GM04504 (cell line): ENCODE results near the gene PPIP5K1.
"Not testable (repeated sequence)": the region's sequence is repeated elsewhere in the genome, so short reads cannot be mapped to it uniquely, and the experiment has no call there.

ENCODE experiments used
- DNase-seq: peaks from one replicate; pipeline ENCODE4 v3.0.0-alpha.2; 2012; ENCODE audit warnings: low read depth

Gene PPIP5K1

GRCh38 chr15:43545426-43545825, 44.6 kb downstream of the PPIP5K1 start:
- DNase-seq, result no peak

DNA sequence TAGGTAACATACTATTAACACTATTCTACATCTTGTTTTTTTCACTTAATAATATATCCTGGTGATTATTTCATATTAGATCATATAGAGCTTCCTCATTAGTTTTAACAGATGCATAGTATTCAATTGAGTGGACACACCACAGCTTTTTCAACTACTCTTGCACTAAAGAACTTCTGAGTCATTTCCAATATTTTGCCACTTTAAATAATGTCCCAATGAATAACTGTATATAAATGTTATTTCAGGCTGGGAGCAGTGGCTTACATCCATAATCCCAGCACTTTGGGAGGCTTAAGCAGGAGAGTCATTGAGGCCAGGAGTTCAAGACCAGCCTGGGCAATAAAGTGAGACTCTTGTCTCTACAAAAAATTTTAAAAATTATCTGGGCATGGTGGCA, 45.7 kb downstream of the PPIP5K1 start:
- no peak for DNase-seq

GRCh38 chr15:43541785-43542184, 48.2 kb downstream of the PPIP5K1 start:
- DNase-seq, result no peak

DNA sequence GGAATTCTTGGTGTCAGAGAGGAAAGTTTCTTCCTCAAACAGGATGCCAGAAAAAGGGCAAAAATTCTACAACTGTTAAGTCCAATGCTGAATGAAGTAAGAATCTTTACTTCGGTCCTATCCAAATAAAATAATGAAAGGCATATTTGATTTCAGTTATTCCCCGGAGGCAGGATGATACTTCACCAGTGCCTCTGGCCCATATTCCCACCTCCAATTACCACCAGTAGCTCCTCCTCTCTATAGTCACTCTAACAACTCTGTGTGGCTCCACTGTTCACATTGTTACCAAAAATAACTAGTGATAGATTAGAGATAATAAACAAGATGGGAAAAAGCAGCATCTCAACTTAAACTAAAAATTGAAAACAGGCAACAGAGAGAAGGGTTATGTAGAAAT, 51.9 kb downstream of the PPIP5K1 start:
- DNase-seq, result no peak

GRCh38 chr15:43534897-43535296, 55.1 kb downstream of the PPIP5K1 start:
- DNase-seq, result no peak

DNA sequence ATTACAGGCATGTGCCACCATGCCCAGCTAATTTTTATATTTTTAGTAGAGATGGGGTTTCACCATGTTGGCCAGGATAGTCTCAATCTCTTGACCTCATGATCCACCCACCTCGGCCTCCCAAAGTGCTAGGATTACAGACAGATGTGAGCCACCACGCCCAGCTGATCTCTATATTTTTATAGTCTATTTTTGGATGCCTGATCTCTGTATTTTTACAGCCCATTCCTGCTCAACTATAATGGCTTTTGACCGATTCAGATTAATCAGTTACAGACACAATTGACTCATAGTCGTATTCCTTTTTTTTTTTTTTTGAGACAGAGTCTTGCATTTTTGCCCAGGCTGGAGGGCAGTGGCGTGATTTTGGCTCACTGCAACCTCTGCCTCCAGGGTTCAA, 57.2 kb downstream of the PPIP5K1 start:
- not testable (repeated sequence) for DNase-seq

GRCh38 chr15:43531018-43531670, 58.9 kb downstream of the PPIP5K1 start:
- no peak for DNase-seq

DNA sequence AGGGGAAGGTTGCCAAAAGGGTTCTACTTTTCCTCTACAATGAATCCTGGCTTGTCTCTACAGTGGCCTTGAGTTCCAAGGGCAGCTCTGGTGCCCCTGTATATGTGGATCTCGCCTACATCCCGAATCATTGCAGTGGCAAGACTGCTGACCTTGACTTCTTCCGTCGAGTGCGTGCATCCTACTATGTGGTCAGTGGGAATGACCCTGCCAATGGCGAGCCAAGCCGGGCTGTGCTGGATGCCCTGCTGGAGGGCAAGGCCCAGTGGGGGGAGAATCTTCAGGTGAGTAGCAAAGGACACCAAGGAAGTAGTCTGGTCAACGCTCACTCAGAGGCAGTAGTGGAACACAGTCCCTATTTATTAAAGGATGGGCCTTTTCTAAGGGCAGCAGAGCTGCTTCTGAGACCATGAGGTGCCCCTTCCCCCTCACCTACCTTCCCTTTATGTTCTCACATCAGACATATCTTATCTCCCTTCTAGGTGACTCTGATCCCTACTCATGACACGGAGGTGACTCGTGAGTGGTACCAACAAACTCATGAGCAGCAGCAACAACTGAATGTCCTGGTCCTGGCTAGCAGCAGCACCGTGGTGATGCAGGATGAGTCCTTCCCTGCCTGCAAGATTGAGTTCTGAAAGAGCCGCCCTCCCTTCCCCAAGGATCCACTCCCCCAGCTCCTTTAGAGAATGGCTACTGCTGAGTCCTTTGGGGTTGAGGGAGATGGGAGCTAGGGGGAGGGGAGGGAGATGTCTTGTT, 60.2 kb downstream of the PPIP5K1 start:
- no peak for DNase-seq

- no peak for DNase-seq
These were observed 60.9 kb downstream of the PPIP5K1 start for GRCh38 chr15:43529141-43529540.

DNA sequence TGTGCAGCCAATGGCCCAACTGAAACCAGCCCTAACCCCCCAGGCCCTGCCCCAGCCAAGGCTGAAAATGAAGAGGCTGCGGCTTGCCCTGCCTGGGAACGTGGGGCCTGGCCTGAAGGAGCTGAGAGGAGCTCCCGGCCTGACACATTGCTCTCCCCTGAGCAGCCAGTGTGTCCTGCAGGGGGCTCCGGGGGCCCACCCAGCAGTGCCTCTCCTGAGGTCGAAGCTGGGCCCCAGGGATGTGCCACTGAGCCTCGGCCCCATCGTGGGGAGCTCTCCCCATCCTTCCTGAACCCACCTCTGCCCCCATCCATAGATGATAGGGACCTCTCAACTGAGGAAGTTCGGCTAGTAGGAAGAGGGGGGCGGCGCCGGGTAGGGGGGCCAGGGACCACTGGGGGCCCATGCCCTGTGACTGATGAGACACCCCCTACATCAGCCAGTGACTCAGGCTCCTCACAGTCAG, 61.4 kb downstream of the PPIP5K1 start:
- no peak for DNase-seq

- no peak for DNase-seq
These were observed 62.0 kb downstream of the PPIP5K1 start for GRCh38 chr15:43527802-43528541.

DNA sequence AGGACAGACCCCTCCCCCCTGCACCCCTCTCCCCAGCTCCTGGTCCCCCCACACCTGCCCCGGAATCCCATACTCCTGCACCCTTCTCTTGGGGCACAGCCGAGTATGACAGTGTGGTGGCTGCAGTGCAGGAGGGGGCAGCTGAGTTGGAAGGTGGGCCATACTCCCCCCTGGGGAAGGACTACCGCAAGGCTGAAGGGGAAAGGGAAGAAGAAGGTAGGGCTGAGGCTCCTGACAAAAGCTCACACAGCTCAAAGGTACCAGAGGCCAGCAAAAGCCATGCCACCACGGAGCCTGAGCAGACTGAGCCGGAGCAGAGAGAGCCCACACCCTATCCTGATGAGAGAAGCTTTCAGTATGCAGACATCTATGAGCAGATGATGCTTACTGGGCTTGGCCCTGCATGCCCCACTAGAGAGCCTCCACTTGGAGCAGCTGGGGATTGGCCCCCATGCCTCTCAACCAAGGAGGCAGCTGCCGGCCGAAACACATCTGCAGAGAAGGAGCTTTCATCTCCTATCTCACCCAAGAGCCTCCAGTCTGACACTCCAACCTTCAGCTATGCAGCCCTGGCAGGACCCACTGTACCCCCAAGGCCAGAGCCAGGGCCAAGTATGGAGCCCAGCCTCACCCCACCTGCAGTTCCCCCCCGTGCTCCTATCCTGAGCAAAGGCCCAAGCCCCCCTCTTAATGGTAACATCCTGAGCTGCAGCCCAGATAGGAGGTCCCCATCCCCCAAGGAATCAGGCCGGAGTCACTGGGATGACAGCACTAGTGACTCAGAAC, 62.8 kb downstream of the PPIP5K1 start:
- DNase-seq, result no peak

DNA sequence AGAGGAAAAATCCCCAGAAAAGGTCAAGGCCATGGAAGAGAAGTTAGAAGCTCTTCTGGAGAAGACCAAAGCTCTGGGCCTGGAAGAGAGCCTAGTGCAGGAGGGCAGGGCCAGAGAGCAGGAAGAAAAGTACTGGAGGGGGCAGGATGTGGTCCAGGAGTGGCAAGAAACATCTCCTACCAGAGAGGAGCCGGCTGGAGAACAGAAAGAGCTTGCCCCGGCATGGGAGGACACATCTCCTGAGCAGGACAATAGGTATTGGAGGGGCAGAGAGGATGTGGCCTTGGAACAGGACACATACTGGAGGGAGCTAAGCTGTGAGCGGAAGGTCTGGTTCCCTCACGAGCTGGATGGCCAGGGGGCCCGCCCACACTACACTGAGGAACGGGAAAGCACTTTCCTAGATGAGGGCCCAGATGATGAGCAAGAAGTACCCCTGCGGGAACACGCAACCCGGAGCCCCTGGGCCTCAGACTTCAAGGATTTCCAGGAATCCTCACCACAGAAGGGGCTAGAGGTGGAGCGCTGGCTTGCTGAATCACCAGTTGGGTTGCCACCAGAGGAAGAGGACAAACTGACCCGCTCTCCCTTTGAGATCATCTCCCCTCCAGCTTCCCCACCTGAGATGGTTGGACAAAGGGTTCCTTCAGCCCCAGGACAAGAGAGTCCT, 63.6 kb downstream of the PPIP5K1 start:
- DNase-seq, result no peak

GRCh38 chr15:43525131-43525530, 64.9 kb downstream of the PPIP5K1 start:
- no peak for DNase-seq

- no peak for DNase-seq
These were observed 65.7 kb downstream of the PPIP5K1 start for GRCh38 chr15:43524254-43524845.

DNA sequence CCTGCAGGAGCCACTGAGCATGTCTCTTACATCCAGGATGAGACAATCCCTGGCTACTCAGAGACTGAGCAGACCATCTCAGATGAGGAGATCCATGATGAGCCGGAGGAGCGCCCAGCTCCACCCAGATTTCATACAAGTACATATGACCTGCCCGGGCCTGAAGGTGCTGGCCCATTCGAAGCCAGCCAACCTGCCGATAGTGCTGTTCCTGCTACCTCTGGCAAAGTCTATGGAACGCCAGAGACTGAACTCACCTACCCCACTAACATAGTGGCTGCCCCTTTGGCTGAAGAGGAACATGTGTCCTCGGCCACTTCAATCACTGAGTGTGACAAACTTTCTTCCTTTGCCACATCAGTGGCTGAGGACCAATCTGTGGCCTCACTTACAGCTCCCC, 66.4 kb downstream of the PPIP5K1 start:
- no peak for DNase-seq

- DNase-seq, result no peak
These were observed 67.8 kb downstream of the PPIP5K1 start for GRCh38 chr15:43522247-43522646.

GRCh38 chr15:43521419-43521818, 68.6 kb downstream of the PPIP5K1 start:
- DNase-seq, result no peak

GRCh38 chr15:43520138-43520537, 69.9 kb downstream of the PPIP5K1 start:
- DNase-seq, result no peak

- DNase-seq, result no peak
These were observed 70.8 kb downstream of the PPIP5K1 start for GRCh38 chr15:43519196-43519595.

- no peak for DNase-seq
These were observed 71.7 kb downstream of the PPIP5K1 start for GRCh38 chr15:43518197-43518761.
